HG03460 (cell line): Measurements from ENCODE around the gene CFAP141.

Experiments used
- ATAC-seq: cut with Tn5 transposase; IDR thresholded peaks from one replicate; pipeline ENCODE4 v1.9.1; 2021; ENCODE audit not compliant: unreplicated experiment

The CFAP141 gene

GRCh38 chr1:154174654-154175053 is 31.5 kb downstream of the CFAP141 start:
- ATAC-seq, result no peak

GRCh38 chr1:154171880-154172279 is 34.3 kb downstream of the CFAP141 start:
- no peak for ATAC-seq

- ATAC-seq, result no peak
These were observed 34.9 kb downstream of the CFAP141 start for GRCh38 chr1:154171223-154171583.

- ATAC-seq, result no peak
These were observed 35.4 kb downstream of the CFAP141 start for GRCh38 chr1:154170547-154171222.

- no peak for ATAC-seq
These were observed 38.7 kb downstream of the CFAP141 start for GRCh38 chr1:154167461-154167860.

- ATAC-seq, result no peak
These were observed 39.9 kb downstream of the CFAP141 start for GRCh38 chr1:154166207-154166606.

- ATAC-seq, result no peak
These were observed 46.6 kb downstream of the CFAP141 start for GRCh38 chr1:154159554-154159953.

GRCh38 chr1:154158307-154159125 is 47.6 kb downstream of the CFAP141 start:
- ATAC-seq, result no peak

GRCh38 chr1:154157520-154158306 is 48.4 kb downstream of the CFAP141 start:
- peak; percentile 83 for ATAC-seq

- no peak for ATAC-seq
These were observed 50.9 kb downstream of the CFAP141 start for GRCh38 chr1:154155251-154155650.

- no peak for ATAC-seq
These were observed 51.5 kb downstream of the CFAP141 start, which contains the start of gene NUP210L for GRCh38 chr1:154154534-154155191. Gene NUP210L, minus strand, starts transcription at chr1:154155073.

- ATAC-seq, result no peak
These were observed 52.1 kb downstream of the CFAP141 start for GRCh38 chr1:154154053-154154452.

GRCh38 chr1:154151311-154151710 is 54.8 kb downstream of the CFAP141 start:
- ATAC-seq, result no peak
